T-helper 1 cell treated with Interleukin-12 subunit alpha and Interleukin-12 subunit beta and Interleukin-4 antibody, amounts not matched to agents 30 μg/mL and 1 μg/mL, for 36 hours (primary cell): ENCODE results near the gene MANEA.

Experiments used
- H3K27ac Mint-ChIP-seq: one replicate; pipeline ENCODE4 v1.8.0; 2021; ENCODE audit warnings: mild to moderate bottlenecking, mixed read lengths
- H3K27me3 Mint-ChIP-seq: one replicate; pipeline ENCODE4 v1.8.0; 2021; ENCODE audit warnings: low read depth, mixed read lengths
- H3K36me3 Mint-ChIP-seq: one replicate; pipeline ENCODE4 v1.8.0; 2021; ENCODE audit warnings: low read depth, mixed read lengths
- H3K4me1 Mint-ChIP-seq: one replicate; pipeline ENCODE4 v1.8.0; 2021; ENCODE audit warnings: low read depth, mixed read lengths
- H3K4me3 Mint-ChIP-seq: one replicate; pipeline ENCODE4 v1.8.0; 2021; ENCODE audit warnings: mild to moderate bottlenecking, moderate library complexity, mixed read lengths
- H3K9me3 Mint-ChIP-seq: one replicate; pipeline ENCODE4 v1.8.0; 2021; ENCODE audit warnings: mixed read lengths

MANEA gene

DNA sequence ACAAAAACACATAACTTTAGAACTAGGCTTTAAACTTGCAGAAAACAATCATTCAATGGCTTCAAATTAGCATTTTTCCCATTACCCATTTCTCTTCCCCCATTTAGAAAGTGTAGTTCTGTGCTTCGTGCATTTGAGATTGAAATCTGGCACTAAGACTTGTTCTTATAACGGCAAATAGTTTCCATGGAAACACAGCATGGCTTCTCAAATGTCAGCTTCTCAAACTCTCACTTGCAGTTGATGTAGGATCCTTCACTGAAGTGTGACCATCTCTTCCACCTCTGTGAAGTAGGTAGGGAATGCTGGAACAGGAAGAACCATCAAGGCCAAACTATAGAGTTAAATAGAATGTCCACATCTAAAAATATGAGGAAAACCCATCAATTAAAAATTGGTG, 52.2 kb downstream of the MANEA start:
- no peak overlapping the region for H3K27ac Mint-ChIP-seq
- H3K4me1 Mint-ChIP-seq = no peaks in the 10 kb centered on the region
- H3K4me3 Mint-ChIP-seq = no peak overlapping the region
- H3K36me3 Mint-ChIP-seq = no peaks in the 10 kb centered on the region
- H3K27me3 Mint-ChIP-seq = no peaks in the 10 kb centered on the region
- no peaks in the 10 kb centered on the region for H3K9me3 Mint-ChIP-seq

DNA sequence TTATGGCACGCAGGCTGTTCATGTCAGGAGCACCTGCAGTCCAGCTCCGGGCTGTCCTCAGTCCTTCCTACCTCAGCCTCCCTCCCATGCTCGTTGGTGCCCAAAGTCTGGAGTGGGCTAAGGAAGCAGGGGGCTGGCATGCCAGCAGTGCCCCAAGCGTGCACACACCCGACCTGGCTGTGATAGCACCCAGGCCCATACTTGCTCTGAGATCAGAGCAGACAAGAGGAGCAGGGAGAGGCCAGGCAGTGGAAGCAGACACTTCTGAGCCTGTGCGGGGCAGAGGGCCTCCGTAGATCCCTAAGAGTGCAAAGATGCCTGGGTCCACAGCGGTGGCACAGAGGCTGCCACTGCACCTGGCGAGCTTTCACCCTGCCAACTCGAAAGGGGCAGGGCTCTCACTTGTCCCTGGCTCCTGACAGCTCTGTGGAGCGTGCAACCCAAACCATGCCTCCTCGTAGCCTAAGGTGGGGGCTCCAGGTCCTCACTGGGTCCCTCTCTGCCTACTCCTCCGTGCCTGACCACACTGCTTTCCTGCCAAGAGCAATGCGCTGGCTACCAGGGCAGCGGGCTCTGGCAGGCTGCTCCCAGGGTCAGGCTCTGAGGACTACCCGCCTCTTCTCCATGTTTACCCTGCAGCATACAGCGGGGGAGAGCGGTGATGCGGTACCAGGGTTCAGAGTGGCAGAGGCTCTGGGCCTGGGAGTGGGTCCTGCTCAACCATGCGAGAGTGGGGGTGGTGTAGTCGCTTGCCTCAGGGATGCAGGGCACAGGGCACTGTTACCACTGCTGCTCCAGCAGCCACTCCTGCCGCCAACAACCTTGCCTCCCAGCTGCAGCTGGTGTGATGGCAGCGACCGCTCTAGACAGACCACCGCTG, 59.5 kb downstream of the MANEA start:
- Mint-ChIP-seq H3K27me3 (no peaks in the 10 kb centered on the region), H3K9me3 (no peaks in the 10 kb centered on the region), H3K4me1 (no peaks in the 10 kb centered on the region), H3K36me3 (no peaks in the 10 kb centered on the region), H3K4me3 (no peak overlapping the region), H3K27ac (no peak overlapping the region)

DNA sequence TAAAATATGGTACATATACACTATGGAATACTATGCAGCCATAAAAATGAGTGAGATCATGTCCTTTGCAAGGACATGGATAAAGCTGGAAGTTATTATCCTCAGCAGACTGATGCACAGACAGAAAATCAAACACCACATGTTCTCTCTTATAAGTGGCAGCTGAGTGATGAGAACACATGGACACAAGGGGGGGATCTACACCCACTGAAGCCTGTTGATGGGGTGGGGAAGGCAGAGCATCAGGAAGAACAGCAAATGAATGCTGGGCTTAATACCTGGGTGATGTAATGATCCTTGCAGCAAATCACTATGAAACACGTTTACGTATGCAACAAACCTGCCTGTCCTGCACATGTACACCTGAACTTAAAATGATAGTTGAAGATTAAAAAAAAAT, 71.3 kb downstream of the MANEA start:
- H3K36me3 Mint-ChIP-seq = no peaks in the 10 kb centered on the region
- no peak overlapping the region for H3K27ac Mint-ChIP-seq
- no peaks in the 10 kb centered on the region for H3K27me3 Mint-ChIP-seq
- H3K4me3 Mint-ChIP-seq = no peak overlapping the region
- H3K4me1 Mint-ChIP-seq = no peaks in the 10 kb centered on the region
- H3K9me3 Mint-ChIP-seq = no peaks in the 10 kb centered on the region

DNA sequence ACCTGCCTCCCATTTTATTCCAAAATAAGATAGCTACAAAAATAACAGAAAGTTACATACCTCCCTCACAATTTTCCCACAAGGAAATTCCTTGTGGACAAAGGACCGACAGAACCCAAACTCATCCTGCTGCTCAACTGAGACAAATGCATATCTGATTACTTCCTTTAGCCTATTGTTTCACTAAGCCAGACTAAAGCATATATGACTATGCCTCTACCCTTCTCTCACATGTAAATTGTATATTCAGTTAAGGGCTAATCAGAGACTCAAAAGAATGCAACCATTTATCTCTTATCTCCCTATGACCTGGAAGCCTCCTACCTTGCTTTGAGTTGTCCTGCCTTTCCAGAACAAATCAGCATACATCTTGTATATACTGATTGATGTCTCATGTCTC, 72.1 kb downstream of the MANEA start:
- H3K9me3 Mint-ChIP-seq = no peaks in the 10 kb centered on the region
- H3K4me3 Mint-ChIP-seq = no peak overlapping the region
- no peaks in the 10 kb centered on the region for H3K36me3 Mint-ChIP-seq
- H3K4me1 Mint-ChIP-seq = no peaks in the 10 kb centered on the region
- no peak overlapping the region for H3K27ac Mint-ChIP-seq
- H3K27me3 Mint-ChIP-seq = no peaks in the 10 kb centered on the region

DNA sequence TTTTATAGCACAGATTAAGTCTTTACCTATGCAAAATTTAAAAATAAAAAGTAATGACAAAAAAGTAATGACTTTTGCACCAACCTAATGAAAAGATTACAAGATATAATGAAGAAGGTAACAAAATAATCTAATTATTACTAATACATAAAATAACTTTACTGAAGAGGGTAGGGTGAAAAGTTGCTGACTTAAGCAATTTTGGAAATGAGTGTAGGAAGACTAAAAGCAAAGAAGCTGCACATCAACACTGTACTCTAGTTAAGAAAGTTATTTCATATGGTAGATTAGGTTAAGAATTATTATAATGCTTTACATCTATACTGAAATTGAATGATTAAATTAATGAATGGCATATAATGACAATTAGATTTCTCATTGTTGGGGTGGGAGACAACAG, 76.8 kb downstream of the MANEA start:
- Mint-ChIP-seq H3K4me3 (no peak overlapping the region), H3K4me1 (no peaks in the 10 kb centered on the region), H3K27me3 (no peaks in the 10 kb centered on the region), H3K9me3 (no peaks in the 10 kb centered on the region), H3K27ac (no peak overlapping the region), H3K36me3 (no peaks in the 10 kb centered on the region)

DNA sequence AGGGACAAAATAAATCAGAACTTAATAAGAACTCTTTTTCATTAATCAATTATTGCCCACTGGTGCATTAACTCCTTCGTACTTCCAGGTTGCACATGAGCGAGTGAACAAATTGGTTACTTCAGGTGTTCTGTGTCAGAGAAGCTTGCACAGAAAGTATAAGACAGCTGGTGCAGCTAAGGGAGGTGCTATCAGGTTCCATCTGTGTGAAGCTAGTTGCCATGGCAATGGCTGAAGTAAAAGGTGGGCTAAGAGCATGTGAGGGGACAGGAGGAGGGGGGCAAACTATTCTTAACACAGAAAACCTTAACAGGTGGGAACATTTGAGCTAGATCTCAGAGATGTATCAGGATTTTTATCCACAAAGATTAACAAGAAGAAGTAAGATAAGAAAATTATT, 81.6 kb downstream of the MANEA start:
- Mint-ChIP-seq H3K9me3 (no peaks in the 10 kb centered on the region), H3K36me3 (no peaks in the 10 kb centered on the region), H3K4me3 (no peak overlapping the region), H3K27ac (no peak overlapping the region), H3K4me1 (no peaks in the 10 kb centered on the region), H3K27me3 (no peaks in the 10 kb centered on the region)
